ENCODE results near the gene DOK6. TPM values are rescaled to one million over a fixed set of nuclear protein-coding genes. Genes with fewer than 3 reads are reported as not detected.

The DOK6 gene
- total RNA-seq, 1 experiment from 2014 or later: not detected

- no TSS peak for BruUV-seq (replicated peaks)
Measured at GRCh38 chr18:69364930-69365329, 35.8 kb upstream of the DOK6 start.

GRCh38 chr18:69365658-69366057, 35.0 kb upstream of the DOK6 start:
- intact Hi-C loops (cut with micrococcal nuclease; ENCODE audit: unreplicated experiment): no loop called here

More at GRCh38 chr18:69364930-69365329, 35.8 kb upstream of the DOK6 start:
- intact Hi-C loops (cut with micrococcal nuclease; ENCODE audit: unreplicated experiment): no loop called here
- DNase-seq: no peak
- H3K27me3 Mint-ChIP-seq (ENCODE audit: unreplicated experiment): no peaks in the 10 kb centered on the region
- H3K9me3 Mint-ChIP-seq (ENCODE audit: low read depth, unreplicated experiment): peaks cover 5% of the 10 kb centered on the region
- CTCF ChIA-PET: no interaction called here
- H3K4me1 Mint-ChIP-seq (ENCODE audit: low read depth, unreplicated experiment): no peaks in the 10 kb centered on the region
- no peak overlapping the region for H3K4me3 Mint-ChIP-seq (ENCODE audit: low read depth, unreplicated experiment)
- H3K36me3 Mint-ChIP-seq (ENCODE audit: insufficient read depth, unreplicated experiment): no peaks in the 10 kb centered on the region
- no peak for TF ChIP-seq CTCF (IDR thresholded peaks at IDR 0.05; ENCODE audit: unreplicated experiment)
- H3K27ac Mint-ChIP-seq (ENCODE audit: unreplicated experiment): no peak overlapping the region

DNA sequence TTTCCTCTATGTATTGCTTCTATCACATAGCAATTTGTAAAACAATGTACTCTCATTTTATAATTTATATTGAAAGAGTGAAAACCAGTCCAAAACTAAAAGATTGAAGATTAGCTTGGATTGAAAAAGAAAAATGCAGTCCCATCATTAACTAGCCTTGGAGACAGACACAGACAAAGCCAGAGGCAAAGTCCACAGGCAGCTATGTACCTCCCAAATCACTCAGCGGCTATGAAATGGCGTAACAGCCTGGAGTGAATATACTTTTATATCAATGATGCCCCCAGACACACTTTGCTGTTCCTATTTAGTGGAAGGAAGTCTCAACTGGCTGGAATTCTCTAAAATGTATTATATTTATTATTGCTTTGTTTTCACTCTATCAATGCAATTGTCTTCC, 33.6 kb upstream of the DOK6 start:
- Mint-ChIP-seq H3K9me3 (ENCODE audit: low read depth, unreplicated experiment) (no peaks in the 10 kb centered on the region), H3K4me1 (ENCODE audit: low read depth, unreplicated experiment) (no peaks in the 10 kb centered on the region), H3K4me3 (ENCODE audit: low read depth, unreplicated experiment) (no peak overlapping the region), H3K27me3 (ENCODE audit: unreplicated experiment) (no peaks in the 10 kb centered on the region), H3K36me3 (ENCODE audit: insufficient read depth, unreplicated experiment) (no peaks in the 10 kb centered on the region), H3K27ac (ENCODE audit: unreplicated experiment) (no peak overlapping the region)
- intact Hi-C loops (cut with micrococcal nuclease; ENCODE audit: unreplicated experiment): no loop called here
- no peak for DNase-seq
- no TSS peak for BruUV-seq (replicated peaks)
- TF ChIP-seq CTCF (IDR thresholded peaks at IDR 0.05; ENCODE audit: unreplicated experiment): no peak
- CTCF ChIA-PET: no interaction called here

More at GRCh38 chr18:69365658-69366057, 35.0 kb upstream of the DOK6 start:
- no peak for TF ChIP-seq CTCF (IDR thresholded peaks at IDR 0.05; ENCODE audit: unreplicated experiment)
- no peak for DNase-seq
- H3K27me3 Mint-ChIP-seq (ENCODE audit: unreplicated experiment): no peaks in the 10 kb centered on the region
- no TSS peak for BruUV-seq (replicated peaks)
- H3K9me3 Mint-ChIP-seq (ENCODE audit: low read depth, unreplicated experiment): peaks cover 3% of the 10 kb centered on the region
- no peaks in the 10 kb centered on the region for H3K36me3 Mint-ChIP-seq (ENCODE audit: insufficient read depth, unreplicated experiment)
- no peak overlapping the region for H3K4me3 Mint-ChIP-seq (ENCODE audit: low read depth, unreplicated experiment)
- no peak overlapping the region for H3K27ac Mint-ChIP-seq (ENCODE audit: unreplicated experiment)
- no peaks in the 10 kb centered on the region for H3K4me1 Mint-ChIP-seq (ENCODE audit: low read depth, unreplicated experiment)
- CTCF ChIA-PET: no interaction called here

DNA sequence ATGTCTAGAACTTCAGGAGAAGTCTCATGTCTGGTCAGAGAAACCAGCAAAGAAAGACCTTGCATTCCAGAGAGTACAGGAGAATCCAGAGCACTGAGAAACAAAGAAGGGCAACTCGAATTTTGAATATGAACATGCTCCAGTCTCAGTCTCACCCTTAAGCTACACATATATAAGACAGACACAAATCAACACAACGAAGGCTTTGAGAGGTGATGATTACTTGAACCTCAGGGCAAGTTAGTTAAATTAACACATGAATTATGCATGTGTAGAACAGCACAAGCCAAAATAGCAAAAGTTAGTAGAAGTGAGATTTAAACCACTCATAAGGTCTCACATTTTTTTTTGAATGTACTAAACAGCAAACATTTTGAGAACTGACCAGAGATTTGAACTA, 29.0 kb upstream of the DOK6 start:
- TF ChIP-seq CTCF (IDR thresholded peaks at IDR 0.05; ENCODE audit: unreplicated experiment): no peak
- no peak overlapping the region for H3K4me3 Mint-ChIP-seq (ENCODE audit: low read depth, unreplicated experiment)
- no peaks in the 10 kb centered on the region for H3K4me1 Mint-ChIP-seq (ENCODE audit: low read depth, unreplicated experiment)
- H3K27ac Mint-ChIP-seq (ENCODE audit: unreplicated experiment): no peak overlapping the region
- intact Hi-C loops (cut with micrococcal nuclease; ENCODE audit: unreplicated experiment): no loop called here
- DNase-seq: no peak
- no peaks in the 10 kb centered on the region for H3K9me3 Mint-ChIP-seq (ENCODE audit: low read depth, unreplicated experiment)
- CTCF ChIA-PET: no interaction called here
- no peaks in the 10 kb centered on the region for H3K27me3 Mint-ChIP-seq (ENCODE audit: unreplicated experiment)
- BruUV-seq (replicated peaks): no TSS peak
- no peaks in the 10 kb centered on the region for H3K36me3 Mint-ChIP-seq (ENCODE audit: insufficient read depth, unreplicated experiment)

All from Calu3 (cell line).